Skeletal muscle tissue (tissue), 4 donors: ENCODE measurements around the gene LAMC3. TPM values are rescaled to one million over a fixed set of nuclear protein-coding genes. Genes with fewer than 3 reads are reported as not detected.

Experiments
- H3K27ac ChIP-seq: one replicate; pipeline ENCODE4 v1.7.0; 2013; ENCODE audit warnings: mild to moderate bottlenecking, low read depth, low read length, inconsistent platforms
- H3K27me3 ChIP-seq, 3 donors: one replicate each; pipeline ENCODE4 v1.7.0; 2013; ENCODE audit warnings: low read length in 3 of 3; ENCODE audit not compliant: control insufficient read depth in 3 of 3, insufficient read depth in 3 of 3
- H3K36me3 ChIP-seq, 3 donors: one replicate each; pipeline ENCODE4 v1.7.0; 2013; ENCODE audit warnings: low read length in 3 of 3; ENCODE audit not compliant: control insufficient read depth in 3 of 3, insufficient read depth in 3 of 3
- H3K4me1 ChIP-seq, 3 donors: one replicate each; pipeline ENCODE4 v1.7.0; 2013; ENCODE audit warnings: low read length in 3 of 3, mild to moderate bottlenecking in 3 of 3; ENCODE audit not compliant: control insufficient read depth in 3 of 3, insufficient read depth in 3 of 3
- H3K4me3 ChIP-seq, 3 donors: one replicate each; pipeline ENCODE4 v1.7.0; 2013; ENCODE audit warnings: low read length in 3 of 3
- H3K9ac ChIP-seq, 3 donors: one replicate each; pipeline ENCODE4 v1.7.0; 2013; ENCODE audit warnings: low read length in 3 of 3, mild to moderate bottlenecking in 3 of 3, moderate library complexity in 2 of 3, low read depth in 1 of 3
- H3K9me3 ChIP-seq, 3 donors: one replicate each; pipeline ENCODE4 v1.7.0; 2013; ENCODE audit warnings: low read length in 3 of 3; ENCODE audit not compliant: control insufficient read depth in 3 of 3
- total RNA-seq: library from RNA; depleted of rRNA; stranded (reverse); fragments of >200 nt; gene quantifications from one replicate; pipeline ENCODE4 v1.2.3, GENCODE V29; 2014
- donor health status: Osteomylitis.

LAMC3 gene
- 0.52 TPM for total RNA-seq

- no peaks in the 10 kb centered on the region for H3K9me3 ChIP-seq
- H3K9ac ChIP-seq, result no peak within 1 kb of the TSS
- H3K4me3 ChIP-seq, result no peak within 1 kb of the TSS
- no peaks in the 10 kb centered on the region for H3K36me3 ChIP-seq
- peaks cover 33 to 40% (median 36%) of the 10 kb centered on the region in 3 donors for H3K27me3 ChIP-seq
- peaks cover 0 to 4% (median 0%) of the 10 kb centered on the region in 3 donors for H3K4me1 ChIP-seq
- H3K27ac ChIP-seq, result no peak within 1 kb of the TSS
Measured at GRCh38 chr9:131008909-131009618, at the start of gene LAMC3. LAMC3 (plus strand) TSS chr9:131009174; CDS start chr9:131009215, 41 bp downstream.

- H3K4me3 ChIP-seq, result no peak overlapping the region
- H3K27ac ChIP-seq, result no peak overlapping the region
- H3K4me1 ChIP-seq, result peaks cover 0 to 4% (median 0%) of the 10 kb centered on the region in 3 donors
- peaks cover 22 to 28% (median 26%) of the 10 kb centered on the region in 3 donors for H3K27me3 ChIP-seq
- no peaks in the 10 kb centered on the region for H3K36me3 ChIP-seq
- H3K9ac ChIP-seq, result no peak overlapping the region
- H3K9me3 ChIP-seq, result peaks cover 0 to 2% (median 0%) of the 10 kb centered on the region in 3 donors
Measured at GRCh38 chr9:130959809-130960334, 49.1 kb upstream of the LAMC3 start.

- H3K9ac ChIP-seq, result no peak overlapping the region
- no peaks in the 10 kb centered on the region for H3K36me3 ChIP-seq
- peaks cover 0 to 2% (median 0%) of the 10 kb centered on the region in 3 donors for H3K9me3 ChIP-seq
- peaks cover 0 to 4% (median 0%) of the 10 kb centered on the region in 3 donors for H3K4me1 ChIP-seq
- no peak overlapping the region for H3K4me3 ChIP-seq
- peaks cover 20 to 22% (median 20%) of the 10 kb centered on the region in 3 donors for H3K27me3 ChIP-seq
- H3K27ac ChIP-seq, result no peak overlapping the region
Measured at GRCh38 chr9:130960522-130961378, 48.2 kb upstream of the LAMC3 start.

- Histone ChIP-seq H3K4me1 (peaks cover 0 to 4% (median 0%) of the 10 kb centered on the region in 3 donors), H3K9ac (no peak overlapping the region)
Measured at GRCh38 chr9:130961511-130962300, 47.3 kb upstream of the LAMC3 start.

GRCh38 chr9:130962418-130963316 is 46.3 kb upstream of the LAMC3 start:
- peaks cover 0 to 4% (median 0%) of the 10 kb centered on the region in 3 donors for H3K4me1 ChIP-seq
- no peak overlapping the region for H3K27ac ChIP-seq
- H3K36me3 ChIP-seq, result no peaks in the 10 kb centered on the region
- peaks cover under 1 to 12% (median 7%) of the 10 kb centered on the region in 3 donors for H3K27me3 ChIP-seq
- peaks cover 0 to 2% (median 0%) of the 10 kb centered on the region in 3 donors for H3K9me3 ChIP-seq
- no peak overlapping the region for H3K4me3 ChIP-seq
- H3K9ac ChIP-seq, result no peak overlapping the region

More at GRCh38 chr9:130961511-130962300, 47.3 kb upstream of the LAMC3 start:
- H3K27ac ChIP-seq, result no peak overlapping the region
- H3K4me3 ChIP-seq, result no peak overlapping the region
- peaks cover 10 to 16% (median 14%) of the 10 kb centered on the region in 3 donors for H3K27me3 ChIP-seq
- H3K36me3 ChIP-seq, result no peaks in the 10 kb centered on the region
- H3K9me3 ChIP-seq, result peaks cover 0 to 2% (median 0%) of the 10 kb centered on the region in 3 donors

GRCh38 chr9:130963337-130963908 is 45.6 kb upstream of the LAMC3 start:
- peaks cover 0 to 4% (median 0%) of the 10 kb centered on the region in 3 donors for H3K4me1 ChIP-seq
- peaks cover 0 to 2% (median 0%) of the 10 kb centered on the region in 3 donors for H3K9me3 ChIP-seq
- no peak overlapping the region for H3K9ac ChIP-seq
- no peak overlapping the region for H3K4me3 ChIP-seq
- H3K27me3 ChIP-seq, result peaks cover 0 to 8% (median 4%) of the 10 kb centered on the region in 3 donors
- no peaks in the 10 kb centered on the region for H3K36me3 ChIP-seq
- no peak overlapping the region for H3K27ac ChIP-seq

GRCh38 chr9:130963916-130964315 is 45.1 kb upstream of the LAMC3 start:
- Histone ChIP-seq H3K36me3 (no peaks in the 10 kb centered on the region), H3K27me3 (peaks cover 0 to 8% (median 4%) of the 10 kb centered on the region in 3 donors), H3K27ac (no peak overlapping the region), H3K9ac (no peak overlapping the region), H3K9me3 (peaks cover 0 to 2% (median 0%) of the 10 kb centered on the region in 3 donors), H3K4me3 (no peak overlapping the region), H3K4me1 (peaks cover 0 to 4% (median 0%) of the 10 kb centered on the region in 3 donors)

GRCh38 chr9:130965680-130966079 is 43.3 kb upstream of the LAMC3 start:
- H3K4me3 ChIP-seq, result no peak overlapping the region
- H3K27ac ChIP-seq, result no peak overlapping the region
- H3K27me3 ChIP-seq, result peaks cover 2 to 8% (median 4%) of the 10 kb centered on the region in 3 donors
- H3K4me1 ChIP-seq, result peaks cover 0 to 4% (median 0%) of the 10 kb centered on the region in 3 donors
- H3K9ac ChIP-seq, result no peak overlapping the region
- no peaks in the 10 kb centered on the region for H3K36me3 ChIP-seq
- H3K9me3 ChIP-seq, result peaks cover 0 to 2% (median 0%) of the 10 kb centered on the region in 3 donors
